H7 (cell line): ENCODE measurements around the gene RTN4. TPM values are rescaled to one million over a fixed set of nuclear protein-coding genes. Genes with fewer than 3 reads are reported as not detected.
"Not testable (repeated sequence)": the region's sequence is repeated elsewhere in the genome, so short reads cannot be mapped to it uniquely, and the experiment has no call there.

Experiments
- DNase-seq: peaks from one replicate; pipeline ENCODE4 v3.0.0; 2012
- H3K27me3 ChIP-seq: 2 replicates; pipeline ENCODE4 v1.6.0; 2011; ENCODE audit warnings: mild to moderate bottlenecking, low read length; ENCODE audit not compliant: control insufficient read depth, insufficient read depth
- H3K36me3 ChIP-seq: replicated peaks from 2 replicates; pipeline ENCODE4 v1.5.1; 2011; ENCODE audit warnings: low read length; ENCODE audit not compliant: control insufficient read depth, insufficient read depth
- H3K4me3 ChIP-seq: 2 replicates; pipeline ENCODE4 v1.5.1; 2011; ENCODE audit warnings: low read depth, mild to moderate bottlenecking, control low read depth, low read length, moderate library complexity; ENCODE audit not compliant: insufficient read depth
- total RNA-seq: library from RNA; depleted of rRNA; stranded (reverse); fragments of >200 nt; shearing (Covaris generic); gene quantifications from 2 replicates; pipeline ENCODE4 v1.2.3, GENCODE V29; 2014; rRNA removed

The RTN4 gene
- total RNA-seq, result 131 and 136 TPM in 2 replicates

DNA sequence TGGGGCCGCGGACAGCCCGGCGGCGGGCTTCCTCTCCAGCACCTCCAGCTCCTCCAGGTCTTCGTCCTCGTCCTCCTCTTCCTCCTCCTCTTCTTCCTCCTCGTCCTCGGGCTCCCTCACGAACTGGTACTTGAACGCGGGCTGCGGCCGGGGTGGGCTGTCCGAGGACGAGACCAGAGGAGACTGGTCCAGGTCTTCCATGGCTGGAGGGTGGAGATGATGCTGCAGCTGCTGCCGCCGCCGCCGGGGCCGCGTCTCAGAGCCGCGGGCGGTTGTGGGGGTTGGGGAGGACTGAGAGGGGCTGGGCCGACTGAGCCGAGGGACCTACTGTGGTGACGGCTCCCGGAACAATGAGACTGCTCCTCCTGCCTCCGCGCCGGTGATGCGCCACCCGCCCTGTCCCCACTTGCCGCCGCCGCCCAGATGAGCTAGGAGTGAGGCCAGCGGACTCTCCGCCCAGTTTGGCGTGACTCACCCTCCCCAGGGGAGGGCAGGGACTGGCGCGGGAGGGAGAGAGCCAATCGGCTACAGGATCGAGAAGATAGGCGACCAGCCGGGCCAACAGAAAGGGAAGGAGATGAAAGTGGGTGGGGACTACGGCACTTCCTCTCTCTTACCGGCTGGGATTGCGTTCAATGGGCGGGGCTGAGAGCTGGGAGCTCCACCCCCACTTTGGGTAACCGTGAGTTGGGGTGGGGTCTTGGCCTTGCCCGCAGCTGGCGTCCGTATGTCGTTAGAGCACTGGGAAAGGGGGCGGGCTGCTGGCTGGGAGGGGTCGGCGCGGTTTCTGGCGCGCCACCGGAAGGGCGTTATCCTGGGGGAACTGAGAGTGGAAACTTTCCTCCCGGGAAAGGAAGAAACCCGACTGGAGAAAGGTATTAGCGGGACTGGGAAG, at the start of gene RTN4:
Gene RTN4 (minus strand): TSS at position 352 of the 895 bp plus-strand sequence. CDS start 151 bp downstream, at position 201.
- Histone ChIP-seq H3K27me3 (no peaks in the 10 kb centered on the region), H3K4me3 (peak within 1 kb of the TSS; percentile 98), H3K36me3 (no peaks in the 10 kb centered on the region)
- peak; percentile 97 for DNase-seq

GRCh38 chr2:55099493-55099877, 49.2 kb upstream of the RTN4 start:
- Histone ChIP-seq H3K4me3 (no peak overlapping the region), H3K36me3 (no peaks in the 10 kb centered on the region), H3K27me3 (no peaks in the 10 kb centered on the region)
- no peak for DNase-seq

GRCh38 chr2:55097461-55098410, 47.5 kb upstream of the RTN4 start:
- Histone ChIP-seq H3K36me3 (no peaks in the 10 kb centered on the region), H3K27me3 (no peaks in the 10 kb centered on the region), H3K4me3 (no peak overlapping the region)
- no peak for DNase-seq

DNA sequence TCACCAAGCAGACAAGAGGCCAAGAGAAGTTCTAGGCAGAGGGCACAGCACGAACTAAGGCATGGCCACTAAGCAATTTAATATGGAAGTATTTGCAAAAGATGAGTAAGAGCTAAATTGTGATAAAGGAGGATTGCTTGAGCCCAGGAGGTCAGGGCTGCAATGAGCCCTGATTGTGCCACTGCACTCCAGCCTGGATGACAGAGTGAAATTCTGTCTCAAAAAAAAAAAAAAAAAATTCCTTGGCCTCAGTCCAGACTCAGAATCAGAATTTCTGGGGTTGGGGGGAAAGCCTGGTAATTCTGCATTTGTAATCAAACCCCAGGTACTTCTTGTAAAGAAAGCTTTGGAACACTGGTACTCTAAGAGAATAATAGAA, 46.8 kb upstream of the RTN4 start:
- Histone ChIP-seq H3K4me3 (no peak overlapping the region), H3K36me3 (no peaks in the 10 kb centered on the region), H3K27me3 (no peaks in the 10 kb centered on the region)
- no peak for DNase-seq

GRCh38 chr2:55096586-55096985, 46.3 kb upstream of the RTN4 start:
- DNase-seq, result no peak
- no peaks in the 10 kb centered on the region for H3K27me3 ChIP-seq
- H3K36me3 ChIP-seq, result no peaks in the 10 kb centered on the region
- H3K4me3 ChIP-seq, result no peak overlapping the region

- no peaks in the 10 kb centered on the region for H3K36me3 ChIP-seq
- H3K4me3 ChIP-seq, result no peak overlapping the region
- H3K27me3 ChIP-seq, result no peaks in the 10 kb centered on the region
- DNase-seq, result no peak
Observed at GRCh38 chr2:55093381-55093780, 43.1 kb upstream of the RTN4 start.

GRCh38 chr2:55092439-55092838, 42.2 kb upstream of the RTN4 start:
- no peak overlapping the region for H3K4me3 ChIP-seq
- H3K36me3 ChIP-seq, result no peaks in the 10 kb centered on the region
- no peaks in the 10 kb centered on the region for H3K27me3 ChIP-seq
- DNase-seq, result no peak

DNA sequence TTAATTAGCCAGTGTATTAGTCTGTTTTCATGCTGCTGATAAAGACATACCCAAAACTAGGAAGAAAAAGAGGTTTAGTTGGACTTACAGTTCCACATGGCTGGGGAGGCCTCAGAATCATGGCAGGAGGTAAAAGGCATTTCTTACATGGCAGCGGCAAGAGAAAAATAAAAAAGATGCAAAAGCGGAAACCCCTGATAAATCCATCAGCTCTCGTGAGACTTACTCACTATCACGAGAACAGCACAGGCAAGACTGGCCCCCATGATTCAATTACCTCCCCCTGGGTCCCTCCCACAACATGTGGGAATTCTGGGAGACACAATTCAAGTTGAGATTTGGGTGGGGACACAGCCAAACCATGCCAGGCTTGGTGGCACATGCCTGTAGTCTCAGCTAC, 41.4 kb upstream of the RTN4 start:
- DNase-seq, H3K4me3 ChIP-seq, H3K27me3 ChIP-seq, H3K36me3 ChIP-seq: not testable (repeated sequence)

DNA sequence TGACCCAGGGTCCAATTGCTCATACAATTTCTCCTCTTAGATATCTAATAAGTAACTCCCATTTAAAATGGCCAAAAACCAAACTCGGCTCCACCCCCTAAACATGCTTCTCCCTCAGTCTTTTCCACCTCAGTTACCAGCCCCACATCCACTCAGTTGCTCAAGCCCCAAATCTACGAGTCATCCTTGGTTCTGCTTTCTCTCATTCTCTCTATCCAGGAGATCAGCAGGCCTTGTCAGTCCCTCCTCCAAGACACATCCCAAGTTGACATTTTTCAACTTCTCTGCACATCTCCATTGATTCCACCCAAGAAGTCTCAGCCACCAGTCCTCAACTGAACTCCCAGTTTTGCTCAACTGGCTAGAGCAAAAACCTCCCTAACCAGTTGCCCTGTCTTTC, 40.5 kb upstream of the RTN4 start:
- H3K36me3 ChIP-seq, result no peaks in the 10 kb centered on the region
- H3K27me3 ChIP-seq, result no peaks in the 10 kb centered on the region
- DNase-seq, result no peak
- no peak overlapping the region for H3K4me3 ChIP-seq

- Histone ChIP-seq H3K36me3 (no peaks in the 10 kb centered on the region), H3K27me3 (no peaks in the 10 kb centered on the region), H3K4me3 (no peak overlapping the region)
- no peak for DNase-seq
Observed at GRCh38 chr2:55089726-55090125, 39.5 kb upstream of the RTN4 start.

- DNase-seq, result no peak
- Histone ChIP-seq H3K27me3 (no peaks in the 10 kb centered on the region), H3K4me3 (no peak overlapping the region), H3K36me3 (no peaks in the 10 kb centered on the region)
Observed at GRCh38 chr2:55088400-55088799, 38.1 kb upstream of the RTN4 start.

- Histone ChIP-seq H3K4me3 (no peak overlapping the region), H3K36me3 (no peaks in the 10 kb centered on the region), H3K27me3 (no peaks in the 10 kb centered on the region)
- no peak for DNase-seq
Observed at GRCh38 chr2:55087936-55088335, 37.7 kb upstream of the RTN4 start.

DNA sequence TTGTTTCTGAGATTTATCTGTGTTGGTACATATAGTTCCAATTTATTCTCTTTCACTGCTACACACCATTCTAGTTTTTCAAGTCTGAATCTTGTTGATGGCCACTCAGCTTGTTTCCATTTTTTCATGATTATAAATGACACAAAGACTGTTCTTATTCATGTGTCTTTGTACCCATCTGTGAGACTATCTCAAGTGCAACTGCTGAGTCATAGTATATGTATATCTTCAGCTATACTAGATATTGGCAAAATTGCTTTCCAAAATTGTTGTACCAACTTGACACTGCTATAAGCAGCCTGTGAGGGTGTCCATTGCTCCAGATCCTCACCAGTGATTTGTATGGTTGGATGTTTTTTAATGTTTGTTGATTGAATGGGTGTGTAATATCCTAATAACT, 37.2 kb upstream of the RTN4 start:
- no peaks in the 10 kb centered on the region for H3K27me3 ChIP-seq
- H3K36me3 ChIP-seq, result no peaks in the 10 kb centered on the region
- H3K4me3 ChIP-seq, result no peak overlapping the region
- no peak for DNase-seq

GRCh38 chr2:55085113-55086040, 35.1 kb upstream of the RTN4 start:
- Histone ChIP-seq H3K27me3 (no peaks in the 10 kb centered on the region), H3K36me3 (no peaks in the 10 kb centered on the region), H3K4me3 (no peak overlapping the region)
- no peak for DNase-seq
